HG02870 (cell line): ENCODE results near the gene TMPRSS6.

ENCODE experiments used
- ATAC-seq: cut with Tn5 transposase; IDR thresholded peaks from one replicate; pipeline ENCODE4 v1.9.1; 2021; ENCODE audit warnings: mild to moderate bottlenecking, moderate library complexity; ENCODE audit not compliant: unreplicated experiment

Gene TMPRSS6

GRCh38 chr22:37032535-37033460 lies 76.7 kb downstream of the TMPRSS6 start:
- no peak for ATAC-seq

- no peak for ATAC-seq
Observed at GRCh38 chr22:37032134-37032534, 77.4 kb downstream of the TMPRSS6 start.

- no peak for ATAC-seq
Observed at GRCh38 chr22:37030560-37031281, 78.8 kb downstream of the TMPRSS6 start.

GRCh38 chr22:37028692-37029674 lies 80.5 kb downstream of the TMPRSS6 start:
- ATAC-seq, result no peak

DNA sequence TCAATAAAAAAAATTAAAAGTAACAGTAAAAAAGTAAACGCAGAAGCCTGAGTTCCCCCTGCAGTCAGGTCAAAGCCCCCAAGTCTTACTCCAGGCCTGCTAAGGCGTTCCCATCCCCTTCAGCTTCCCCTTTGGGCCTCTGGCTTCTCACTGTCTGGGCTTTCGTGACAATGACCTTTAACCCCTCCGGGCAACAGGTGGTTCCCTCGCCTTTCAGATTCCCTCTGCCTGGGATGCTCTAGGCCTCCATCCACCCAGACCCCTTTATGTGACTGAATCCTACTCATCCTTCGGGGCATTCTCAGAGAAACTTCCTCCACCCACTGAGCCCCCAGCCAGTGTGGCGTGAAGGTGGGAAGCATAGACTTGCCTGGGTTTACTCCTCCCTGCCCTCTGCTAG lies 82.0 kb downstream of the TMPRSS6 start:
- ATAC-seq, result no peak

DNA sequence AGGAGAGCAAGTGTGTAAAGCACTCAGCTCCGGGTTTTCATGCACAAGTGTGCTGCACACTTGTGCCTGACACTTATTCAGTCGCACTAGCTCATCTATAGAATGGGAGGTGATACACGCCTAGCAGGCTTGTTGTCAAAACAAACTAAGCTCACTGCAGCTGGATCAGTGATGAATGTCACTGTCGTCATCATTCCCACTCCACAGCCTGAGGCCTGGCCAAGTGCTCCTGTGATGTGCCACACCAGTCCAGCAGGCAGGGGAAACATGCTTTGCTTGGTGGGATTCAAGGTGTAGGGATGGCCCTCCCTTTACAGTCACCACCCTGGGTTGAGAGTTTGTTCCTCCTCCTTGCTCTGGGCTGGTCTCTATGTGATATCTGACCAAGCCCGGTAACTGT lies 83.2 kb downstream of the TMPRSS6 start:
- no peak for ATAC-seq

DNA sequence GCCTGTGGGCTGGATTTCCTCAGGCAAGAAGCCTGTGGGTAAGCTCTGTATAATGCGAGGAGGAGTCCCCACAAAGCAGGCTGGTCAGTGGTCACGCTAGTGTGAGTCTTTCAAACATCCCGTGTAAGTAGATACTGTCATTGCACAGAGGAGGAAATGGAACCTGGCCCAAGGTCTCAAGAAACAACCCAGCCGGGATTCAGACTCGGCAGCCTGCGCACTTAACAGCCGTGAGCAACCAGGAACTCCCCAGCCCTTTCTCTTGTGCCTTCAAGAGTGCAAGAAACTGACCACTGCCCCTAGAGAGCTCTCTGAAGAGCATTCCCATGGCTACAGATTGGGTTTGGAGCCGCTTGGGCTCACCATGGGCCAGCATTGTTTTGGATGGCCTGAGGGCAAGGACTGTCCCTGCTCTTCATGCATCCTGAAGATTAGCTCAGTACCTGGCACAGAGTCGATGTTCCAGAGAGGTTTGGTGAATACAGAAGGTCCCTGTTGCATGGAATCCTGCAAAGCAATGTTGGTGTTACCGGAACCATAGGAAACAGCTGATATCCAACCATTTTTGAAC lies 83.9 kb downstream of the TMPRSS6 start:
- no peak for ATAC-seq

- ATAC-seq, result no peak
Observed at GRCh38 chr22:37024339-37025157, 85.0 kb downstream of the TMPRSS6 start.

DNA sequence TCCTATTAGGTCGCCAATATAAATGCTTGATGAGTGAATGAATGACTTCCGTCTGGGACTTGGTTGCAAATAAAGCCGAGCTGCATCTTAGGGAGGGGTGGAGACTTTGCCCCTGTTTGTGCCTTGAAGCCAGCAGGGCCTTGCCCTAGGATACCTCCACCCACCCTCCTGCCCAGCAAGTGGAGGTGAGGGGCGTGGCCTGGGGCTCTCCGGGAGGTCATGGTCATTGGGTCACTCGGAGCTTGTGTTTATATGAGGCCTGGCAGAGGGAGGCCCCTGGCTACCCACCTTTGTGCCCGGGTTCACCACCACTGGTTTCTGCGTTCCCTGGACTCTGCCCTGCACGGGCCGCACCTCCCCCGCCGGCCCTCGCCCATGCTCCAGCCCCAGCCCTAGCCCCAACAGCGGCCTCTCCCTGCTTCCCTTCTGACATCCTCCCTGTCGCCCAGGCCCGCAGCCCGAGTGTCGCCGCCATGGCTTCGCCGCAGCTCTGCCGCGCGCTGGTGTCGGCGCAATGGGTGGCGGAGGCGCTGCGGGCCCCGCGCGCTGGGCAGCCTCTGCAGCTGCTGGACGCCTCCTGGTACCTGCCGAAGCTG lies 85.7 kb downstream of the TMPRSS6 start:
- no peak for ATAC-seq

DNA sequence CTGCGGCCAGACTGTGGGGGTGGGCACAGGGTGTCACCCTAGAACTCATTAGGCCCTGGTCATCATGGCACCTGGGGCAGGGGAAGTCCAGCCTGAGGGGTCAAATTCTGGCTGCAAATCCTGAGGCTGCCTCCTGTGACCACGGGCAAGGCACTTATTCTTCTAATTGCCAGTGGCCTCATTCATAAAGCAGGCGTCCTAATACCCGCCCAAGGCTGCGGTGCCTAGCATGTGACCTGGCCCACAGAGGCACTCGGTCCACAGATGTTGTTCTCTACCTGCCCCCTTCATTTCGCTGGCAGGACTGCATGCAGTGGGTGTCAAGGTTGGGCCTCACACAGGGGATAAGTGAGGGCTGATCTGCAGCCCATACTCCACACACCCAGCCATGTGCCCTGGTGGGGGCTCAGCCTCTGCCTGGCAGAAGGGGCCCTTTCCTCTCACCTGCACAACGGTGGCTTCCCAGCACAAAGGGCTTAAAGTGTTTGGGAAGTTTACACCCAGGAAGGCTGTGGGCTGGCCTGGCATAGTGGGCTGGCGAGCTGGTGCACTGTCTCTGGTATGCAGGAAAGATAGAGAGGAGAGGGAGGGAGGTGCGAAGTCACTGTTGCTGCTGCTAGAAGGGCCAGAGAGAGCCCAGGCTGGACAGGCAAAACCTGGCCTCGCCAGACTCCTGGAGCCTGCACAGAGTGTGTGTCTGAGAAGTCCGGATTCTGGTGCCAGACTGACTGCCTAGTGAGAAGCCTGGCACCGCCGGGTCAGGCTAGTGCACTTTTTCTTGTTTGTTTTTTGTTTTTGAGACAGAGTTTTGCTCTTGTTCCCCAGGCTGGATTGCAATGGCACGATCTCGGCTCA lies 86.8 kb downstream of the TMPRSS6 start:
- ATAC-seq, result no peak

- ATAC-seq, result no peak
Observed at GRCh38 chr22:37021710-37022482, 87.6 kb downstream of the TMPRSS6 start.

DNA sequence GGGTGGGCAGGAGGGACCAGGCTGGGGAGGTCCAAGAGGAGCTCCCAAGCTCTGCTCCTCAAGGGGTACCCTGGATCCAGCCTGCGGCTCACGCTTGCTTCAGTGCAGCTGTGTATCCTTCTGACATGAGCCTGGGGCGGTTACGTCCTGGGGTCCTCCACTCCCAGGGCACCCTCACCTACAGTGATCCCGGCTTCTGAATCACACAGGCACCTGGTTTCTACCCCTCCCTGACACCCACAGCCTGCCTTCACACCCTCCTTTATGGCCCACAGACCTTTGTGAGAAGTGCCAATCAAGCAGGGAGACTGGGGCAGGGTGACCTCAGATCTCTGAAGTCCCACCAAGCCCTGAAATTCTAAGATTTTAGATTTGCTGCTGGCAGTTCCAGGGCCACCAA lies 88.5 kb downstream of the TMPRSS6 start:
- no peak for ATAC-seq

- ATAC-seq, result no peak
Observed at GRCh38 chr22:37020192-37020479, 89.4 kb downstream of the TMPRSS6 start.

DNA sequence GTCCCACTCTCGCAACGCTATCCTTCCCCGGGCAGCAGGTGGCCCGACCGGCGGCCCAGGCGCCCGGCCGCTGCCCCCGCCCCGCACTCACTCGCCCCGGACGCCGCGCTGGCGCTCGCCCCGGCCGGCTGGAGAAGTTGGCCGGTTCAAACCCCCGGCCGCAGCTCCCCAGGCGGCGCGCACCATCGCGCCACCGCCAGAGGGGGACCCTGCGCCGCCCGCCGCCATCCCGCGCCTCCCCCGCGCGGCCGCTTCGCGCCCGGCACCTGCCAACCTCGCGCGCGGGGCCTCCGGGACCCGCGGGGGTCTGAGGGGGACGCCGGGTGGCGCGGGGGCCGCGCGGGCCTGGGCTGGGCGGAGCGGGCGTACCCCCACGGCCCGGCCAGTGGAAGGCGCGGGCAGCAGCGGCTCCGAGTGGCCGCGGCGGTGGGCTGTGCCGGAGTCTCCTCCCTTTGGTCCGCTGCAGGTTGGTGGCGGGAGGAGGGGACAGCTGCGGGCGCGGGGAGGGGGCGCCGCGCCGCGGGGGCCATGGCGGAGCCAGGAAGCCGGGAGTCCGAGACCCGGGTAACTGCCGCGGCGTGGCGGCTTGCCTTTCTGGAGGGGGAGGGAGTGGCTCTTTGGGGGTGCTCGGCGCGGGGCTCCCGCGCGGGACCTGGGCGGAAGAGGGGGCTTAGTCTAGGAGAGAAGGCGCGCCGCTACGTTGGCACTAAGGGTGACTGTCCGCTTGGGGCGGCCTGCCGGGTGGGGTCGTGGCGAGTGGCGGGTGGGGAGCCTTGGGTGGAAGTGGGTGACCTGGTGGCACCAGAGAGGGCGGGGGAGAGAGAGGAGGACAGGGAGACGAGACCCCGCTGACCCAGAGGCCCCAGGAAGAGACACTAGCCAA lies 90.0 kb downstream of the TMPRSS6 start, which contains the start of the genes MPST and TST:
MPST (plus strand) TSS at position 434 of the 883 bp plus-strand sequence; CDS start at position 529, 95 bp downstream.
TST (minus strand) TSS at position 139 of the 883 bp plus-strand sequence. CDS start 715 bp downstream, outside the sequence.
- peak; percentile 64 for ATAC-seq

DNA sequence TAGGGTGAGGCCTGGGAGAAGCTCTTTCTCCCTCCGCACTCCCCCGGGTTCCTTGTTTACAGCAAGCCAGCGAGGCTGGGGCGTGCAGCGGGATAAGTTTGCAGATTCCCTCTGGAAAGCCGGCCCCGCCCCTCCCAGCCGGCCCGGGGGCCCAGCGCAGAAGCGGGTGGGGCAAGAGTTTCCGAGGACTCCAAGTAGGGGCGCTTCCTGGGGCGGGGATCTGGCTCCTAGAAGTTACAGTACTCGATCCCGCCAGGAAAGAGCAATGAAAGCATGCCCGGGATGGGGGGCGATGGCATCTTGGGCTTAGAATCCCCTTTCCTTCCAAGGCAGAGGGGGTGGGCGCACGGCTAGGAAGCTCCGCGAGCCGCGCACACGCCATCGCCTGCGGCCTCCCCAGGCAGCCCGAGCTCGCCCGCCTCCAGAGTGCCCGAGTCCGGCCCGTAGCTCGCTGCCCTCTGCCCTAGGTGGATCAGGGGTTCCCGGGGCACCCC lies 90.7 kb downstream of the TMPRSS6 start:
- peak; percentile 3 for ATAC-seq

DNA sequence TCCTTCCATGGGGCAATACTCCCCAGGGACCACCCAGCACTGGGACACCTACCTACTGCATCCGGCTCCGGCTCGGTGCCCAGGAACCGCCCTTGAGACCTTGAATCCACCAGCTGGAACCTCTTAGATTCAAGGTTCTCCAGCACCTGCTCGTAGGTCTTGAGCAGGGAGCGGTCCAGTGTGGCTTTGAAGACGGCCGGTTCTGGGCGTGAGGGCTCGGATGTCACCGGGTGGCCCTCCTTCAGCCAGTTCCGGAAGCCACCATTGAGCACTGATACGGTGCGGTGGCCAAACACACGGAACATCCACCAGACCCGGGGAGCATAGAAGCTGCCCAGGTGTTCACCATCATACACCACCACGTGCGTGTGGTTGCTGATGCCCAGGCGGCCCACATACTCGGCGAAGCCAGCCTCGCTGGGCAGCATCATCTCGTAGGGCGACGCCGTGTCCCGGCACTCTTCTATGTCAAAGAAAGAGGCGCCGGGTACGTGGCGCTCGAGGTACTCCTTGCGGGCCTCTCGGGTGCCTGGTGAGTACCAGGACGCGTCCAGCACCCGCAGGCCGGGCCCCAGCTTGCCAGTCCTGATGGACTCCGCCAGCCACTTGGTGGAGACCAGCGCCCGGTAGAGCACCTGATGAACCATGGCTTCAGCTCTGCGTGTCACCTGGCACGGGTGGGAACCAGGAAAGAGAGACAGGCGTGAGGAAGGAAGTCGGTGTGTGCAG lies 91.3 kb downstream of the TMPRSS6 start:
- ATAC-seq, result no peak
